GDM1 (cell line): Measurements from ENCODE around the gene LRRC61.
"Not testable (repeated sequence)": the region's sequence is repeated elsewhere in the genome, so short reads cannot be mapped to it uniquely, and the experiment has no call there.

Experiments
- DNase-seq: peaks from one replicate; lab custom pipeline; 2025; lab: John Stamatoyannopoulos, UW

The LRRC61 gene, protein sequence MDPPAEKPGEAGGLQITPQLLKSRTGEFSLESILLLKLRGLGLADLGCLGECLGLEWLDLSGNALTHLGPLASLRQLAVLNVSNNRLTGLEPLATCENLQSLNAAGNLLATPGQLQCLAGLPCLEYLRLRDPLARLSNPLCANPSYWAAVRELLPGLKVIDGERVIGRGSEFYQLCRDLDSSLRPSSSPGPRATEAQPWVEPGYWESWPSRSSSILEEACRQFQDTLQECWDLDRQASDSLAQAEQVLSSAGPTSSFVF

DNA sequence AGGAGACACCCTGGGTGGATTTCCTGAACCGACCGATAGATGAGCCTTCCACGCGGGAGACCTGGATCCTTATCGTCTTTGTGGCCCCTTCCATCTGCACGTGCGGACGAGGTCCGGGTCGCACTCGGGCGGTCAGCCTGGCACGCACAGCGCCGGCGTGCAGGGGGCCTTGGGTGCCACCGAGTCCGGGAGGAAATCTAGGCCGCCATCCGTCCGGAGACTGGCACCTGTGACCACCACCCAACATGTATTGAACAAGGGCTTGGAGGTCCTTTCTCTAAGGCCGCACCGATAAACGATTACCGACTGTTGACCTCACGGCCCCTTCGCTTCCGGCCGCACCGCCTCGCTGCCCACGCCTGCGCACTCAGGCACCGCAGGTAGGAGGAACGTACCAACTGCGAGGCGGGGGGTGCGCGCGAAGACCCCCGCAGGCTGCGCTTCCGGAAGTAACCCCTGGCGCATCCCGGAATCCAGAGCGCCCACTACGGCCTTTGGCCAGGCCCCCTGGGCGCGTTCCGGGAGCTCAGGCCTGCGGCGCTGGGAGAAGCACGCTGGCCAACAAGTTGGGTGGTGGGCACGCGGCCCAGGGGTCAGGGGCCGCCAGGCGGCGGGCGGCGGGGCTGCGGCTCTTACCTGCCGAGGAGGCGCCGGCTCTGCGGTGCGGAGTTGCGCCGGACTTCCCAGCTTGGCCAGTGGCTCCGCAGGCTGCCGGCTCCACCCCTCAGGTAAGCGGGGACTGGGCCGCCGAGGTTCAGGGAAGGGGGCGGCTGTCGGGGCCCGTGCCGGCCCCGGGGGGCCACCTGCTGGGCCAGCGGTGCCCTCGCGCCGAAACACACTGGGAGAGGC, at the start of gene LRRC61, which contains the start of gene ACTR3C:
Gene LRRC61, plus strand, starts transcription at position 523 of the 849 bp plus-strand sequence. CDS start 13,507 bp downstream, outside the sequence.
Gene ACTR3C, minus strand, starts transcription at position 713 of the 849 bp plus-strand sequence. CDS start 28,249 bp downstream, outside the sequence.
- no peak for DNase-seq

DNA sequence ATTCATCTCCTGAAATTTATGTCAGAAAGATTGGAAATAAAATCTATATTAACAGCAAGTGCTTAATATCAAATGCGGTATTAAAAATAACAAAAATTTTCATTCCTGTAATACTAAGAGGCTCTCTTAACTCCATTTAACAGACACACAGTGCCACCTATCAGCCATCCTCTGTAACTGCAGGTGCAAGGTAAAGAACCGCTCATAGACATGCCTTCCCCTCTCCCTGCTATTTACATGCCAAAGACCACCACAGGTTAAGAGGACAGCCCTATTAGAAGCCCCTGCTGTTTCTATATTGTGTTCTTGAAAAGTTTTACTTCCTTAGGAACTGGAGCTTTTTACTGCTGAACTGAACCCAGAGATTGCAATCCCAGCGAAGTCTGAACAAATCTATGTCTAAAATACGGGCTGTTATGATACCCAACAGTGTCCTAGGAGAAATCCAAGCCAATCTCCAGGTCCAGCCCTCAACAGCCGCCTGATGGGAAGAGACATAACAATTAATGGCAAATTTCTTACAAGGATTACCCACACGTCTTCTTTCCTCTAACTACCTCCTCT, 46.9 kb upstream of the LRRC61 start:
- not testable (repeated sequence) for DNase-seq

DNA sequence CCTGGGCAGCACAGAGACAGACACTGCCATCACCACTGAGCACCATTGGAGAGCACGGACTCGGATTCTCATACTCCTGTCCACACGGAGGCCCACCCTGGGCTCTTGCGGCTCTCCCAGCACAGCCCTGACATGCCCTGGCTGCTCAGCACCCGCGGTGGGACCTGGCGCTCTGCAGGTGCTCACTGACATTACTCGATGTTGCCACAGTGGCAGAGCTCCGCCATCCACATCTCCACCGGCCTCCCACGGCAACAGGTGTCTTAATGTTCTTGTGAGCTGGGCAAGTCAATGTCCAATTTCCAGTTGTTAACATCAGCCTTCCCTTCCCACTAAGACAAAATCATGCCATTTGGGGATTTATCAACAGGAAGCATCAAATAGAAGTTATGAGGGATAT, 44.8 kb upstream of the LRRC61 start:
- DNase-seq: not testable (repeated sequence)

DNA sequence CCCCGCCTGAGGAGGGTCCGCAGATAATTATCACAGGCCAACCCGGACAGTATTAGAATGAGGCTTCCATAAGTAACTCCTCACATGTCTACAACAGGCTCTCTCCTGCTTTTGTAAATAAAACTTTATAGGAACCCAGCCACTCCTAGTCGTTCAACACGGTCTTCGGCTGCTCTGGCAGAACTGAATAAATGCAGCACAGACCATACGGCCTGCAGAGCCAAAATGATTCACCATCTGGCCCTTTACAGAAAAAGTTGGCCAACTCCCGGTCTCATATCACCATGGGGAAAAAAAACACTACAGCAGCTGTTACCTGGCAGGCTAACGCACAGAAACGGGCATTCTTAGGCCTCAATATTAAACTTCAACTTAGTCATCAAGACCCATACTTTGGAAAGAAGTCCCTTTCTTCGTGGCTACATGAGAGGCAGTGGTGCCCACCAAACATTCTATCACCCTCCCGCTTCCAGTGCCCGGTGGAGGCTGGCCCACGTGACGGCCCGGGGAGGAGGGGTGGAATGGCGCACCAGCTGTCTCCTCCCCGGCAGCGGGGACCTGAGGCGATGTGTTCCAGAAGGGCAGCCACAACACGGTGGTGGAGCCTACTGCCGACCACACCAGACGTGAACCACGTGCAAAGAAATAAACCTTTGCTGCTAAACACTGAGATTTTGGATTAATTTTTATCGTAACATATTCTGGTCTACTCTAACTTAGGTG, 41.3 kb upstream of the LRRC61 start:
- DNase-seq: not testable (repeated sequence)

GRCh38 chr7:150283111-150283510, 40.0 kb upstream of the LRRC61 start:
- DNase-seq: not testable (repeated sequence)

DNA sequence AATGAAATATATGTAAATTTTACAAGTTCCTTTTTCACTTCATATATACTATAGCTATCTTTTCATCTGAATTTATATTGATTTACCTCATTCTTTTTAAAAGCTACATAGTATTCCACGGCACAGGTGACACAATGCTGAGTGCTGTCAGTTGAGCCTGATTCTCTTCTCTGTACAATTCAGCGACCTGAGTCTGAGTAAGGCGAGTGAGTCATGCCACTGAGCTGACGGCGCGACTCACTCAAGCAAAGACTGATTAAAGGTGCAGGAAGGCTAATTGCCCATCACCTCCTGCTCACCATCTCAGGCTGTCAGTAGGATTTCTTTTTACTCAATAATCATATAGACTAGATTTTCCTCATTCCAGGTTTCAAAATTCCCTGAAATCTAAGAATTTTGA, 39.5 kb upstream of the LRRC61 start:
- not testable (repeated sequence) for DNase-seq

DNA sequence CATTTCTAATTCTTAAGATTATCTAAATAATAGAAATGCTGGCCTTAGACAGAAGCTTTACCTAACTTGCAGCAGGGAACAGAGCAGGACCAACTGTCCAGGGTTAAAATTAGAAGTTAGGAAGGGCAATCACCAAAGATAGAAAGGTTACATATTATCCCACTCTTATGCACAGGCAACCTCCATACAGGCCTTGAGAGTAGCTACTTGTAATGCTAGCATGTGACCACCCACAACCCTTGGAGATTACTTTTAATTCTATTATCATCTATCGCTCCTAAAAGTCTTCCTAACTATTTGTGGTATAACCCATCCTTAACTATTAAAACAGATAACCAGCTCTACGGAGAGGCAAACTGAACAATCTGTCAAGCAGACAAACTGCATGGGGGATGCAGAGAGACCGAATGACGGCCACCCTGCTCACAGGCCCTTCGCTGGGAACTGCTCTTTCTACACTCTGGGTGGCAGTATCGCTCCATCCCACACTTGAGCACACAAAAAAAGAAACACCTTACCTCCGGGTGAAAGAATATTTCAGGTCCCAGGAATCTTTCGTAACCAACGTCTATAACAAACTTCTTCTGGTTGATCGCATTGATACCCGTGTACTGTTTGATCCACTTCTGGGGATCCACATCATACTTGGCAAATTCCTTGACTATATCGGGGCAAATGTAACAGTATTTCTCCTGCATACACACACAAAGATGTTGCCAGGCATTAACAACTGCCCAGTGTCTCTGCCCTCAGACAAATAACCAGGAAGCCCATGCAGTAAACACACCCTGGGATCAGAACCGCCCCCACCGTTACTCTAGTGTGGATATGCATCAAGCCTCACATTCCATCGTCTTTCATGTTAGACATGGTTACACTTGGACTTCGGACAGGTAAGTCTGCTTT, 37.1 kb upstream of the LRRC61 start:
- not testable (repeated sequence) for DNase-seq

- peak; percentile 13 for DNase-seq
These were observed 35.3 kb upstream of the LRRC61 start for GRCh38 chr7:150287815-150288214.

DNA sequence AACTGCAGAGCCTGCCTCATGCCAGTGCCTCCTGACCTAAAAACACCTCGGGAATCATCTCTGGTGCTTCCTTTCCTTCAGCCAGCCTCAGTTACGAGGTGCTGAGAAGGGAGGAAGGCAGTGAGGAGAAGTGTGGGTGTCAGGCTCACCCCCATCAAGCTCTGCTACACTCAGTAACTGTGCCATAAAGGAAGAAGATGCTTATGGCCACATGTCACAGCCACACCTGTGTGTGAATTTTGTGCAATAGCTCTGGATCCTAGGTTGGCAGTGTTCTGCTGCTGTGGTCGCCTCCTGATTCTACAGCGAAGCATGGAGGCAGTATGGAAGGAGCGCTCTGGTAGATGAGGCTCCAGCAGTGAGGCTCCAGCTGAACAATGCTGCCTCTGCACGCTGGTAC, 34.3 kb upstream of the LRRC61 start:
- not testable (repeated sequence) for DNase-seq

DNA sequence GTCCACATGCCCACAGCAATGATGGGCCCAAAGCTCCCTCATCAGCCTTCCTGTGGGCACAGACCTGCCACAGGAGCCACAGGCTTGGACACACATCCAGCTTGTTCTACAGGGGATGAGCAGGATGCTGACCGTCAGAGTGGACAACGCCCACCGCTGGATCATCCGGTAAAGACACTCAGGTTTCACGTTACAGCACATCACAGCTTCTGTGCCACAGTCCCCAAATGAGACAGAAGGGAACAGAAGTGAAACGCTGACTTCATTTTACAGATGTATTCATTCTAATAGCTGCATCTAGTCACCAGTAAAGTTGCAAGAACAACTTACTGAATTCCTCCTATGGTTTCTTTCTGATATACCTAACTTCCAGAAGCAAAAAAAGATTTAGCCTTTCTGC, 32.8 kb upstream of the LRRC61 start:
- not testable (repeated sequence) for DNase-seq

- DNase-seq: not testable (repeated sequence)
These were observed 28.1 kb upstream of the LRRC61 start for GRCh38 chr7:150295027-150295426.

- DNase-seq: not testable (repeated sequence)
These were observed 27.5 kb upstream of the LRRC61 start for GRCh38 chr7:150295614-150296013.

GRCh38 chr7:150296802-150297201, 26.4 kb upstream of the LRRC61 start:
- DNase-seq: not testable (repeated sequence)

DNA sequence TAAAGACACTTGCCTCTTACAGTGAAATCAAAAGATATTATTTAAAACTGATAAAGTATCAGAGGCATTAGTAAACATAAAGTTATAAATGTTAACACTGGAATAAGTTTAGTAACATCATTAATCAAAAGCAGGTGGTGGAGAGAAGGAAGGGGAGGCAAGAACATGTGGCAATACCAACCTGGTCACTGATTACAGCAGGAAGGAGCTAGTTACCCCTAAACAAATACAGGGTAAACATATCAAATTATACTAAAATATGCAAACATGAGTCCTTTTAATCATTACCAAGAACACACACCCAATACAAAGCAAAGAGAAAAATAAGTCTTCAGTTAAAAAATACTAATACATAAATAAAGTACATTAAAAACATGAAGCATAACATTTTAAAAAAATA, 25.2 kb upstream of the LRRC61 start:
- DNase-seq: not testable (repeated sequence)

DNA sequence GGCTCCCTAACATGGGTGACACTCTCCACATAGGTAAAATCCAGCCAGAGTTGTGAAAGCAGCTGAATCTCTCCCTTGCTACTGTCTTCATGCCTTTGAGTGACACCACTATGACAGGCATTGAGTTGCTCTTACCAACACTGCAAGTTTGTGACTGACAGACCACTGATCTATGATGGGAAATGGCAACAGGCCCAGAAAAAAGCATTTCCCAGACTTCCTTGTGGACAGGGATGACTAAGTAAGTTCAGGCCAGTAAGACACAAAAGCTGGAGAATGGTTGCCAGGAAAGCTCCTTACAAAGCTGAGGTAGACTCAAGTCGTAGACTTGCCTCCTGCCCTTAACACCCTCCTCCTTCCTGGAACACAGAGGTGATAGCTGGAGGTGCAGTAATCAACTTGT, 20.2 kb upstream of the LRRC61 start:
- not testable (repeated sequence) for DNase-seq

GRCh38 chr7:150304499-150305258, 18.5 kb upstream of the LRRC61 start:
- DNase-seq: not testable (repeated sequence)

DNA sequence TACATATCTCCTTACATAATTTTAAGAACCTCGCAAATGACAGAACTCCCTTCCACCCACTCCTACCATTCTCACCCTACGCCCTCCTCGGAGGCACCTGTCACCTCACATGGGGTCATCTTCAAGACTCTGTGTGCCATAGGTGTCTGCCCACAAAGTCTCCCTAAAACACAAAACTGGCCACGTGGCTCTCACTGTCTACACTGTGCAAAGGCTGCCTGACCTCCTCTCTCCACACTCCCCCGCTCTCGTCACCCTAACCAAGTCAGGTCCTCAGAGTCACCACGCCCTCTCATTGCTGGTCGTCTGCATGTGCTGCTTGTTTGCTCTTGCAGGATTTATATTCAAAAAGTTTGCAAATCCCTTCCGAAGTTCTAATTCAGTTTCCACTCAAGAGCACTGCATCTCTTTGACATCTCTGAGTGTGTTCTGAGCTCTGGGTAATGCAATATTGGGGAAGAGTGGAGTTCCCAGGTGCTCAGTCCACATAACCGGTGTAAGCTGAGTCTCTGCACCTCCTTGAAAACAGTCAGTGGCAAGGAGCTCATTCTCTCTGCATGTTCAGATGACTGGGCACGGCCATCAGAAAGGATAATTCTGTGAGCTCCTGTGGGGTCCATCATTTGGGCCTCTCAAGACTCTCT, 17.8 kb upstream of the LRRC61 start:
- not testable (repeated sequence) for DNase-seq

DNA sequence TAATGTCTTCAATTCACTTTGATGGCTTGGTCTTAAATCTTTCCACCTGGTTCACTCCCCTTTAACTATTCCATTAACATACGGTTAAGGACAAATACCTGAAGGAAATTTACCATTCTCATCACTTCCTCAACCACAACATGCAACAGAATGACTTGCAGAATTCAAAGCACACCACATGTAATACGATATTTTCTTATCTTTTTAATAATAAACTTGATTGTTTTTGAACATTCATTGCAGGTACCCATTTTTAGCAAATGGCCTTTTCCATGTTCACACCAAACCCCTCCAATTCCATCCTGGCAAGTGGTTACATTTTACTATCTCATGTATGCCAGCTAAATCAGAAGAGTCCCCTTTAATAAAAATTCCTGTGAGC, 17.3 kb upstream of the LRRC61 start:
- not testable (repeated sequence) for DNase-seq

DNA sequence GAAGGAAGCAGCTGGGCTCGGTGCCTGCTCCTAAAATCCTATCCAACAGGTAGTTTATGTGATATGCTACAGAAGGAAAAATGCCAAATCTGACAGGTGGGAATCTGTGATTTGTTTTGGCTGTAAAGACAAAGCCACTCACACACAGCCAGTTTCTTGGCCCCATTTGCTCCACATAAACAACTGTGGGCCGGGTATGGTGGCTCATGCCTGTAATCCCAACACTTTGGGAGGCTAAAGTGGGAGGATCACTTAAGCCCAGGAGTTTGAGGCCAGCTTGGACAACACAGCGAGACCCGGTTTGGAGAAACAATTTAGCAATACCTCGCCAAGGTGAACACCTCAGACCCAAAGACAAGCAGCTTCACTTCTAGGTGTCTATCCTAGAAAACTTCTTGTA, 16.8 kb upstream of the LRRC61 start:
- not testable (repeated sequence) for DNase-seq

DNA sequence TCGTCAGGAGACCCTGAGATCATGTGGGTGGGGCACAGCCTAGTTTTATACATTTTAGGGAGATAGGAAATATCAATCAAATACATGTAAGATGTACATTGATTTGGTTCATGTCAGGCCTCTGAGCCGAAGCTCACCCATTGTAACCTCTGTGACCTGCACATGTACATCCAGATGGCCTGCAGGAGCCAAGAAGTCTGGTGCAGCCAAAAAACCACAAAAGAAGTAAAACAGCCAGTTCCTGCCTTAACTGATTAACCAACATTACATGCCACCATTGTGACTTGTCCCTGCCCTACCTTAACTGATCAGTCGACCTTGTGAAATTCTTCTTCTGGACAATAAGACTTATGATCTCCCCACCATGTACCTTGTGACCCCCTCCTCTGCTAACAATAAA, 16.0 kb upstream of the LRRC61 start:
- DNase-seq: no peak
